Trophoblast cell (in vitro differentiated cells and primary cell): ENCODE results near the gene CLIC2.

Experiments used
- DNase-seq, 2 donors: peaks; one replicate each; pipeline ENCODE4 v3.0.0-alpha.2; 2016
- H2AFZ ChIP-seq: 2 replicates; pipeline ENCODE4 v1.6.1; 2013; ENCODE audit warnings: low read length, moderate library complexity, mild to moderate bottlenecking; ENCODE audit not compliant: insufficient read depth, poor library complexity
- H2AK5ac ChIP-seq: 2 replicates; pipeline ENCODE4 v1.6.1; 2013; ENCODE audit warnings: mild to moderate bottlenecking, low read length
- H2BK120ac ChIP-seq: 2 replicates; pipeline ENCODE4 v1.6.1; 2013; ENCODE audit warnings: low read length, mild to moderate bottlenecking, moderate library complexity; ENCODE audit not compliant: insufficient read depth, poor library complexity
- H2BK12ac ChIP-seq: 2 replicates; pipeline ENCODE4 v1.6.1; 2013; ENCODE audit warnings: mild to moderate bottlenecking, low read length, moderate library complexity
- H2BK5ac ChIP-seq: 2 replicates; pipeline ENCODE4 v1.6.1; 2013; ENCODE audit warnings: low read length, low read depth, moderate library complexity, mild to moderate bottlenecking; ENCODE audit not compliant: poor library complexity
- H3K14ac ChIP-seq: 2 replicates; pipeline ENCODE4 v1.6.1; 2013; ENCODE audit warnings: mild to moderate bottlenecking, low read length
- H3K18ac ChIP-seq: 2 replicates; pipeline ENCODE4 v1.6.1; 2013; ENCODE audit warnings: mild to moderate bottlenecking, low read length
- H3K23ac ChIP-seq: 2 replicates; pipeline ENCODE4 v1.6.1; 2013; ENCODE audit warnings: low read length
- H3K27ac ChIP-seq: 2 replicates; pipeline ENCODE4 v1.5.1; 2013; ENCODE audit warnings: low read depth, mild to moderate bottlenecking, inconsistent platforms, low read length, moderate library complexity
- H3K27me3 ChIP-seq: 2 replicates; pipeline ENCODE4 v1.6.1; 2013; ENCODE audit warnings: inconsistent platforms, mild to moderate bottlenecking, low read length, moderate library complexity; ENCODE audit not compliant: insufficient read depth
- H3K36me3 ChIP-seq, 2 experiments: 1 replicate in 1 of 2; 2 replicates in 1 of 2; pipeline ENCODE4 v1.6.1; 2013; ENCODE audit warnings: low read length in 2 of 2, mild to moderate bottlenecking in 2 of 2, moderate library complexity in 1 of 2; ENCODE audit not compliant: insufficient read depth in 2 of 2, control insufficient read depth in 1 of 2
- H3K4ac ChIP-seq: 2 replicates; pipeline ENCODE4 v1.6.1; 2013; ENCODE audit warnings: low read depth, mild to moderate bottlenecking, low read length, moderate library complexity
- H3K4me1 ChIP-seq, 2 experiments: 1 replicate in 1 of 2; 2 replicates in 1 of 2; pipeline ENCODE4 v1.6.1; 2013; ENCODE audit warnings: low read length in 2 of 2, mild to moderate bottlenecking in 2 of 2, moderate library complexity in 1 of 2; ENCODE audit not compliant: insufficient read depth in 2 of 2, control insufficient read depth in 1 of 2
- H3K4me2 ChIP-seq: 2 replicates; pipeline ENCODE4 v1.6.1; 2013; ENCODE audit warnings: inconsistent platforms, mild to moderate bottlenecking, low read length, moderate library complexity
- H3K4me3 ChIP-seq: 2 replicates; pipeline ENCODE4 v1.5.1; 2013; ENCODE audit warnings: mild to moderate bottlenecking, low read depth, low read length, inconsistent platforms
- H3K79me1 ChIP-seq: one replicate; pipeline ENCODE4 v1.6.1; 2013; ENCODE audit warnings: low read length
- H3K79me2 ChIP-seq: 2 replicates; pipeline ENCODE4 v1.6.1; 2013; ENCODE audit warnings: low read length, mild to moderate bottlenecking; ENCODE audit not compliant: control insufficient read depth, insufficient read depth, poor library complexity
- H3K9ac ChIP-seq: 2 replicates; pipeline ENCODE4 v1.6.1; 2013; ENCODE audit warnings: mild to moderate bottlenecking, low read length
- H3K9me3 ChIP-seq: 2 replicates; pipeline ENCODE4 v1.6.1; 2013; ENCODE audit warnings: low read depth, mild to moderate bottlenecking, control low read depth, inconsistent platforms, low read length; ENCODE audit not compliant: insufficient read depth
- H4K12ac ChIP-seq: 2 replicates; pipeline ENCODE4 v1.6.1; 2013; ENCODE audit warnings: low read depth, mild to moderate bottlenecking, low read length, moderate library complexity
- H4K8ac ChIP-seq: 2 replicates; pipeline ENCODE4 v1.6.1; 2013; ENCODE audit warnings: low read depth, mild to moderate bottlenecking, low read length, moderate library complexity
- H4K91ac ChIP-seq: one replicate; pipeline ENCODE4 v1.6.1; 2013; ENCODE audit warnings: low read depth, mild to moderate bottlenecking, low read length, moderate library complexity
- WGBS: extraction: QIAGEN DNeasy Blood & Tissue Kit; methylation state at CpG from one replicate; pipeline ENCODE4 v1.1.7; 2013; ENCODE audit warnings: missing lambda C conversion rate; ENCODE audit not compliant: insufficient read length, insufficient coverage; ENCODE audit errors: extremely low coverage; 5-methylcytosine and 5-hydroxymethylcytosine counted together

CLIC2 gene

GRCh38 chrX:155326610-155327009 is 7.8 kb downstream of the CLIC2 start:
- H3K79me2 ChIP-seq = no peaks in the 10 kb centered on the region
- H3K4ac ChIP-seq = no peak overlapping the region
- H3K79me1 ChIP-seq = no peaks in the 10 kb centered on the region
- no peak for DNase-seq
- H2BK12ac ChIP-seq = no peak overlapping the region
- no peaks in the 10 kb centered on the region for H3K9me3 ChIP-seq
- H2AFZ ChIP-seq = no peak overlapping the region
- H3K14ac ChIP-seq = no peak overlapping the region
- H2AK5ac ChIP-seq = no peak overlapping the region
- H3K23ac ChIP-seq = no peak overlapping the region
- H3K4me2 ChIP-seq = no peak overlapping the region
- H3K9ac ChIP-seq = no peak overlapping the region
- no peak overlapping the region for H3K4me3 ChIP-seq
- no CpG with 5 or more reads among the region's 2 CpGs for WGBS
- H3K27me3 ChIP-seq = no peaks in the 10 kb centered on the region
- no peaks in the 10 kb centered on the region for H3K4me1 ChIP-seq
- no peak overlapping the region for H4K91ac ChIP-seq
- no peak overlapping the region for H4K12ac ChIP-seq
- H4K8ac ChIP-seq = no peak overlapping the region
- no peak overlapping the region for H2BK5ac ChIP-seq
- H3K18ac ChIP-seq = no peak overlapping the region
- no peak overlapping the region for H3K27ac ChIP-seq
- H3K36me3 ChIP-seq = no peaks in the 10 kb centered on the region
- no peak overlapping the region for H2BK120ac ChIP-seq

- no peak overlapping the region for H3K18ac ChIP-seq
- H3K9ac ChIP-seq = no peak overlapping the region
- no peak overlapping the region for H2AFZ ChIP-seq
- H3K27ac ChIP-seq = no peak overlapping the region
- H3K4me1 ChIP-seq = no peaks in the 10 kb centered on the region
- H3K4me3 ChIP-seq = no peak overlapping the region
- no peak overlapping the region for H3K14ac ChIP-seq
- H3K79me2 ChIP-seq = no peaks in the 10 kb centered on the region
- no peak overlapping the region for H2BK5ac ChIP-seq
- no peak overlapping the region for H4K12ac ChIP-seq
- no peak overlapping the region for H4K8ac ChIP-seq
- H3K23ac ChIP-seq = no peak overlapping the region
- H2AK5ac ChIP-seq = no peak overlapping the region
- H3K27me3 ChIP-seq = no peaks in the 10 kb centered on the region
- H4K91ac ChIP-seq = no peak overlapping the region
- H3K9me3 ChIP-seq = no peaks in the 10 kb centered on the region
- H3K4me2 ChIP-seq = no peak overlapping the region
- no CpG with 5 or more reads among the region's 5 CpGs for WGBS
- no peaks in the 10 kb centered on the region for H3K36me3 ChIP-seq
- H2BK12ac ChIP-seq = no peak overlapping the region
- H2BK120ac ChIP-seq = no peak overlapping the region
- H3K79me1 ChIP-seq = no peaks in the 10 kb centered on the region
- no peak for DNase-seq
- H3K4ac ChIP-seq = no peak overlapping the region
Measured at GRCh38 chrX:155314260-155314659, 20.2 kb downstream of the CLIC2 start.

GRCh38 chrX:155313766-155314165 is 20.6 kb downstream of the CLIC2 start:
- Histone ChIP-seq H2BK5ac (no peak overlapping the region), H3K18ac (no peak overlapping the region), H3K14ac (no peak overlapping the region), H3K79me1 (no peaks in the 10 kb centered on the region), H2AK5ac (no peak overlapping the region), H3K27ac (no peak overlapping the region), H2AFZ (no peak overlapping the region), H3K4me3 (no peak overlapping the region), H3K79me2 (no peaks in the 10 kb centered on the region), H3K36me3 (no peaks in the 10 kb centered on the region), H3K4me2 (no peak overlapping the region), H2BK12ac (no peak overlapping the region), H3K4ac (no peak overlapping the region), H4K91ac (no peak overlapping the region), H4K8ac (no peak overlapping the region), H3K9ac (no peak overlapping the region), H2BK120ac (no peak overlapping the region), H3K23ac (no peak overlapping the region), H3K27me3 (no peaks in the 10 kb centered on the region), H3K4me1 (no peaks in the 10 kb centered on the region), H3K9me3 (no peaks in the 10 kb centered on the region), H4K12ac (no peak overlapping the region)
- no peak for DNase-seq
- no CpG with 5 or more reads among the region's 4 CpGs for WGBS

GRCh38 chrX:155293771-155294170 is 40.6 kb downstream of the CLIC2 start:
- no peak for DNase-seq
- H3K18ac ChIP-seq = no peak overlapping the region
- no peak overlapping the region for H4K12ac ChIP-seq
- no peak overlapping the region for H3K14ac ChIP-seq
- no peaks in the 10 kb centered on the region for H3K79me2 ChIP-seq
- H2AK5ac ChIP-seq = no peak overlapping the region
- H3K79me1 ChIP-seq = no peaks in the 10 kb centered on the region
- no peak overlapping the region for H3K9ac ChIP-seq
- H2BK12ac ChIP-seq = no peak overlapping the region
- H3K4me2 ChIP-seq = no peak overlapping the region
- no peaks in the 10 kb centered on the region for H3K36me3 ChIP-seq
- no peak overlapping the region for H2BK5ac ChIP-seq
- H2AFZ ChIP-seq = no peak overlapping the region
- H3K27ac ChIP-seq = no peak overlapping the region
- H4K8ac ChIP-seq = no peak overlapping the region
- no peak overlapping the region for H4K91ac ChIP-seq
- no peaks in the 10 kb centered on the region for H3K9me3 ChIP-seq
- H2BK120ac ChIP-seq = no peak overlapping the region
- no peak overlapping the region for H3K4ac ChIP-seq
- no peak overlapping the region for H3K23ac ChIP-seq
- H3K4me3 ChIP-seq = no peak overlapping the region
- no peaks in the 10 kb centered on the region for H3K27me3 ChIP-seq
- no peaks in the 10 kb centered on the region for H3K4me1 ChIP-seq
